Stimulated activated CD8-positive, alpha-beta memory T cell treated with anti-CD3 and anti-CD28 coated beads, Interleukin-2, amount 100 ng/mL, for 48 hours (primary cell): ENCODE measurements around the gene ZFP92.
"Not testable (repeated sequence)": the region's sequence is repeated elsewhere in the genome, so short reads cannot be mapped to it uniquely, and the experiment has no call there.

Experiments
- DNase-seq, 2 donors: peaks; one replicate each; pipeline ENCODE4 v3.0.0-alpha.2; 2020; ENCODE audit warnings: low read depth in 2 of 2

The ZFP92 gene

DNA sequence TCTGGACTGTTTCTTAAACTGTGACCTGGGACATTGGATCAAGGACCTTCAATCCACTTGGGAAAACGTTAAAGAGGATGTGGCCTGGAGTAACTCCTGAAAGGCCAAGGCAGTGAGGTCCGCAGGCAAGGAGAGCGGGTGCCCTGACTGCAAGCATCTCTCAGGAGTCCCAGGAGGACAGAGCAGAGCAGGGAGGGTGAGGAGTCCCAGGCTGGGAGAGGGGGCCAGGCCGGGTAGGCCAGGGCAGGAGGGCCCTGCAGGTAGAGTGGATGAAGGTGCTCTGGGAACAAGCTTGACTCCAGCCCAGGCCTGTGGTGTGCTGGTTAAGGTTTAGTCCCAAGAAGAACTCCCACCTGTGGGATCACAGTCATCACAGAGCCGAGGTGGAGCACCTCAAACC lies 23.9 kb upstream of the ZFP92 start:
- no peak for DNase-seq

DNA sequence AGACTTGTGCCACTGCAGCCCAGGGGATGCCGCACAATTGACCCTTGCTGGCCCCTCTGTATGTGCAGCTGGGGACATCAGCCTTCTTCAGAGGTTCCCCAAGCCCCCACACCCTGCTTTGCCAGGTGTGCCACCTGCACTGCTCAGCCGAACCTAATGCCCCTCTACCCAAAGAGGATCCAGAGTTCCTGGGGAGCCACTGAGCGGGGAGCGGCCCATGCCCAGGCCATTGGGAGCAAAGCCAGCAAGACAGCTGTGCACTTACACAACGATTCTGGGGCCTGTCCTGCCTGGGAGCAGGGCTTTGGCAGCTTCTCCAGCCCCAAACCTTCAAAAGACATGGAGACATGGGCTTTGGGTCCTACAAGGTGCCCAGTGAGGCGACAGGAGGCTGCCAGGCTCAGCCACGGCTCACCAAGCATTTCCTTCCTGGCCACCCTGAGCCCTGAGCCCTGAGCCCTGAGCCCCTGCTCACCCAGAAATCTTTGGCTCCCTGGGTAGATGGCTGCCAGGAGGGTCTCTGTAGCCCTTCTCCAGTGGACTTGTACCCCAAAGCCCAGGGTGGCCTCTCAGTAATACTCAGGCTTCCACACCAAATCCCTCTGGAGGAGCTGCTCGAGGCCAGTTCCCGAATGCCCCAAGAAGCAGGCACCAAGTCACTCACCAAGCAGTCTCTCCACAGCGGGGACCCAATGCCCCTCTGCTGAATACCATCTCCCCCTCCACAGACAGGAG lies 23.1 kb upstream of the ZFP92 start:
- no peak for DNase-seq

DNA sequence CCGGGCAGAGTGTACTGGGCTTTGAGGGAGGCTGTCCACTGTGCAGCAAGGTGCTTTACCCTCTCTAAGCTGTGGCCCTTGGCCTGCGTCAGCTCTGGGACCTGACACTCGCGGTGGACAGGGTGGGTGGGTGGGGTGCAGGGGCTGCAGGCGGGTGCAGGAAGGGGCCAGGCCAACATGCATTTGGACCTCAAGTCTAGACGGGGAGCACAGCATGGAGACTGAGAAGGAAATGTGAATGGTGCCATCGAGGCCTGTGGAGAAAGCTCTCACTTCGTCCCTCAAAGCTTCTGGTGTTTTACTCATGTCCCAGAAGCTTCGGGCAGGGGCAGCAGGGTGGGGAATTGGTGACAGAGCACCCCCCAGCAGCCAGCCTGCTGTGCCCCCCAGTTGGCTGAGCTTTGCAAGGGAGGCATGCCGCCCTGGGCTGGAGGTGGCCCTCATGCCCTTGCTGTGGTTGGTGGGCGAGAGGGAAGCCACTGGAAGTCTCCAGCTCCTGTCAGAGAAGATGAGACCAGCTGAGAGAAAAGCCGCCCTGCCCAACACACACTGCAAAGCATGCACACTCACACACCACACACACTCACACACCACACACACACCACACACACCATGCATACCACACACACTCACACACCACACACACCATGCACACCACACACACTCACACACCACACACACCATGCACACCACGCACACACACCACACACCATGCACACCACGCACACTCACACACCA lies 22.4 kb upstream of the ZFP92 start:
- no peak for DNase-seq

DNA sequence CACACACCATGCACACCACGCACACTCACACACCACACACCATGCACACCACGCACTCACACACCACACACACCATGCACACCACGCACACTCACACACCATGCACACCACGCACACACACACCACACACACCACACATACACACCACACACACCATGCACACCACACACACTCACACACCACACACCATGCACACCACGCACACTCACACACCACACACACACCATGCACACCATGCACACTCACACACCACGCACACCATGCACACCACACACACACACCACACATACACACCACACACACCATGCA lies 21.9 kb upstream of the ZFP92 start:
- not testable (repeated sequence) for DNase-seq

- no peak for DNase-seq
Measured at GRCh38 chrX:153392642-153393321, 18.5 kb upstream of the ZFP92 start.

- DNase-seq = no peak
Measured at GRCh38 chrX:153394612-153395011, 16.7 kb upstream of the ZFP92 start.

- no peak for DNase-seq
Measured at GRCh38 chrX:153395613-153396319, 15.5 kb upstream of the ZFP92 start.

- no peak for DNase-seq
Measured at GRCh38 chrX:153396320-153397195, 14.7 kb upstream of the ZFP92 start.

DNA sequence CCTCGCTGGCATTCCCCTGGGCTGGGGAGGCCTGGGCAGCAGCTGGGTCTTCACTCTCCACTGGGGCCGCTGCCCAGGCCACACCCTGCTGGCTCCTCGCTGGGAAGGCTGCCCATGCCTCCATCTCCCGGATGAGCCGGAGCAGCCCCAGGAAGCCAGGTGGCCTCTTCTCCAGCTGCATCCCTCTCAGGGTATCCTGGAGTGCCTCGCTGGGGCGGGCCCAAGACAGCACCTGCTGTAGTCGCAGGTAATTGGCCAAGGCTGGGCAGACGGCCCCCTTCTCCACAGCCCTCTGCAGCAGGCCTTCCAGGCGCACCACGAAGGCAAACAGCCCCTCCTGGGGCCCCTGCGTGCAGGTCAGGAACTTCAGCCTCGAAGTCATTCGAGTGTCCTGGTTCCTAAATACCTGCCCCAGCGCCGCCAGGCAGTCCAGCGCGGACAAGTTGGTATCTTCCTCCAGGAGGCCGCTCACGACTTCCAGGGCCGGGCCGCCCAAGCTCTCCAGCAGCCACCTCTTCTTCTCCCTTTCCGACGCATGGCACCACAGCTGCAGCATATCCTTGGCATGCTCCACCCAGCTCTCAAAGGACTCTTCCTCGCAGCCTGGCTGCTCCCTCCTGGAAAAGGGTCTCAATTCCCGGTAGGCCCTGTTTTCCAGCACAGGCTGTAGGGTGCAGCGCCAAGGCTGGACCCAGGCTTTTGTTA lies 13.9 kb upstream of the ZFP92 start:
- no peak for DNase-seq

DNA sequence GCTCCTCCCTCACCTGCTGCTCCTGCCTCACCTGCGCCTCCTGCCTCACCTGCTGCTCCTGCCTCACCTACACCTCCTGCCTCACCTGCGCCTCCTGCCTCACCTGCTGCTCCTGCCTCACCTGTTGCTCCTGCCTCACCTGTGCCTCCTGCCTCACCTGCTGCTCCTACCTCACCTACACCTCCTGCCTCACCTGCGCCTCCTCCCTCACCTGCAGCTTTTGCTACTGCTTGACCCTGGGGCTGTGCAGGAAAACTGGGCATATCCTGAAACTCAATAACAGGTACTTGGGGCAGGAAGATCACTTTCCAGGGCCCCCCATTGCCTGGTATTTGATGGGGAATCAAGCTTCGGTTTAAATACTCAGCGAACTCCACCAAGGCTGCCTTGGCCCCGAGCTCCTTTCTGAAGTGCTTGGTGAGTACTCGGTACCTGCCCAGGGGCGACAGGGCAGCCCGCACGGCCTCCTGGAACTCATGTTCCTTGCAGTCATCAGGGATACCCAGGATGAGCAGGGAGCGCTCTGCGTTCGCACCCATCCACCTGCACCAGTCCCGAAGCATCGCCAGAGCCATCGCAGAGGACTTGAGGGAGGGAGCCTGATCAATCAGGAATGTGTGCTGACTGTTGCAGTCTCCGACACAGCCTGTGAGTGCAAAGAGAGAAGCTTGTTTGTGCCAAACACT lies 12.9 kb upstream of the ZFP92 start:
- no peak for DNase-seq

GRCh38 chrX:153400146-153401132 lies 10.8 kb upstream of the ZFP92 start:
- DNase-seq = peak; percentile 51

- no peak for DNase-seq
Measured at GRCh38 chrX:153401133-153401764, 10.0 kb upstream of the ZFP92 start, which contains the start of gene PNMA6E. TSS of gene PNMA6E (minus strand) at chrX:153401350. CDS start at chrX:153398849, 2,501 bp downstream.

DNA sequence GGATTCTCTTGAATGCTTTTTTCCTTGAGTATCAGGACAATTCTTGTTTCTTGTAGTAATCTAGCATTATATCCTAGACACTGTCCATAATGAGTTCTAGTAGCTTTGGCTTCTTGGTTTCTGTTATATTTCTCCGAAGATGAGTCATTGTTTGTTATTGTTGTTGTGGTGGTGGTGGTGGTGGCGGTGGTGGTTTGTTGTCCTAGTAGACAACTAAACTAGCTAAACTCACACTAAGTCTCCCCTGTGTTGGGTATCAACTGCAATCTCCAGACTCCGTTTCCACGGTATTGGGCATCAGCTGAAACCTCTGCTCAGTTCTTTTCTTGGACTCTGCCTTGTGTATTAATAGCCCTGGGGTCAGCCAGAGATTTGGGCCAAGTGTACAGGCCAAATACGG lies 6.9 kb upstream of the ZFP92 start:
- DNase-seq = not testable (repeated sequence)

- DNase-seq = no peak
Measured at GRCh38 chrX:153405426-153405825, 5.8 kb upstream of the ZFP92 start.

- DNase-seq = no peak
Measured at GRCh38 chrX:153406011-153406410, 5.3 kb upstream of the ZFP92 start.

DNA sequence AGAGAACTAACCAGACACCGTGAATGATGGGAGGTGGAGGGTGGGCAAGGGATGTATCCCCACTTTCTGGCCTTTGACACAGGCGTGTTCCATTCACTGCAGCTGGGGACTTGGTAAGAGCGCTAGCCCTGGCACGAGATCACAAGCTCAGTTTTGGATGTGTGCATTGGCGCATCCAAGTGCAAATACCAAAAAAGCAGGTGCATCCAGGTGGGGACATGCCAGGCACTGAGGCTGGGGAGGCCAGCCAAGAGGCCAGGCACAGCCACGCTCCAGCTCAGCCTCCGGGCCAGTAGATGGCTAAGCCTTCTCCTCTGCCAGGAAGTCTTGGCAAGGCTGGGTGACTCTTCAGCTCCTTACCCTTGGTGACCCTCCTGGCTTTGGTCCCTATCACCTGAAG lies 4.4 kb upstream of the ZFP92 start:
- no peak for DNase-seq

- no peak for DNase-seq
Measured at GRCh38 chrX:153407736-153408135, 3.5 kb upstream of the ZFP92 start.

- no peak for DNase-seq
Measured at GRCh38 chrX:153408221-153408721, 3.0 kb upstream of the ZFP92 start.
